Activated gamma-delta T cell treated with Interleukin-2 at 50 U/mL for 16 hours (primary cell): ENCODE data around the gene NR1H4.
"Not testable (repeated sequence)": the region's sequence is repeated elsewhere in the genome, so short reads cannot be mapped to it uniquely, and the experiment has no call there.

Experiments used
- DNase-seq: peaks from one replicate; pipeline ENCODE4 v3.0.0-alpha.2; 2020

The NR1H4 gene

GRCh38 chr12:100473716-100474150 lies at the start of gene NR1H4:
Gene NR1H4, plus strand, starts transcription at chr12:100473866. Its CDS starts 19,458 bp downstream, at chr12:100493324.
- DNase-seq, result no peak

DNA sequence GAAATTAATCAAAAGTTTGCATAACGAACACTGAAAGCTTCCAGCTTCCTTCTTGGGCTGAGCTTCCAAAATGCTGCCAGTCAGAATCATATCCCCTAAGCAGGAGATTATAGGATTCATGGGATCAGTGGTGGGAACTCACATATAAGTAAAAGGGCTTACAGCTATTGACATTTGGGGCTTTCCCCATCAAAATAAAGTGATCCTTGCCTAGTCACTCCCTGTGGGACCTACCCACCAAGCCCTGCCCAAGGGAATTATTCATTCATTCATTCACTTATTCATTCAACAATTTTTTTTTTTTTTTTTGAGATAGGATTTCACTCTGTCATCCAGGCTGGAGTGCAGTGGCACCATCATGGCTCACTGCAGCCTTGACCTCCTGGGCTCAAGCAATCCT lies 47.5 kb upstream of the NR1H4 start:
- DNase-seq, result no peak

- DNase-seq, result no peak
These were observed 46.6 kb upstream of the NR1H4 start for GRCh38 chr12:100427078-100427477.

DNA sequence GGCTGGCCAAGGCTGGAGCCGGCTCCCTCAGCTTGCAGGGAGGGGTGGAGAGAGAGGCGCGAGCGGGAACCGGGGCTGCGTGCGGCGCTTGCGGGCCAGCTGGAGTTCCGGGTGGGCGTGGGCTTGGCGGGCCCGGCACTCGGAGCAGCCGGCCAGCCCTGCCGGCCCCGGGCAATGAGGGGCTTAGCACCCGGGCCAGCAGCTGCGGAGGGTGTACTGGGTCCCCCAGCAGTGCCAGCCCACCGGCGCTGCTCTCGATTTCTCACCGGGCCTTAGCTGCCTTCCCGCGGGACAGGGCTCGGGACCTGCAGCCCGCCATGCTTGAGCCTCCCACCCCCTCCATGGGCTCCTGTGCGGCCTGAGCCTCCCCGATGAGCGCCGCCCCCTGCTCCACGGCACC lies 43.4 kb upstream of the NR1H4 start:
- DNase-seq, result not testable (repeated sequence)

DNA sequence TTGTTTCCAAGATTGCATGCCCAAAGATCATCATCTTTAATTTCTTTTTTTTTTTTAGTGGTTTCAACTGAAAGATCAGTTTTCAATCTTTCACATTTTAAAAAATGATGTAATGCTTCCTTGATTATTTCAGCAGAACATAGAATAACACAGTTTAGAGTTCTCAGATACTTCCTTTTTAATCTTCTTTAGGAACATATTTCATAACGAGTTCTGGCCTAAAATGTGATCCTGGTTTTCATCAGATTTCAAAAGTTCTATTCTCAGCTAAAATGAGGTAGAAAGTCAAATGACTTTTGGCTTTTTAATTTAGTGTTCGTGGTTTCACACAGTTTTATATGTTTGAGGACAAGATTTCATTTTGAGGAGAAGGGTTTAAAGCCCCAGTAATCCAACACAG lies 40.0 kb upstream of the NR1H4 start:
- DNase-seq, result no peak

GRCh38 chr12:100434177-100434576 lies 39.5 kb upstream of the NR1H4 start:
- no peak for DNase-seq

- DNase-seq, result no peak
These were observed 37.7 kb upstream of the NR1H4 start for GRCh38 chr12:100435957-100436356.

DNA sequence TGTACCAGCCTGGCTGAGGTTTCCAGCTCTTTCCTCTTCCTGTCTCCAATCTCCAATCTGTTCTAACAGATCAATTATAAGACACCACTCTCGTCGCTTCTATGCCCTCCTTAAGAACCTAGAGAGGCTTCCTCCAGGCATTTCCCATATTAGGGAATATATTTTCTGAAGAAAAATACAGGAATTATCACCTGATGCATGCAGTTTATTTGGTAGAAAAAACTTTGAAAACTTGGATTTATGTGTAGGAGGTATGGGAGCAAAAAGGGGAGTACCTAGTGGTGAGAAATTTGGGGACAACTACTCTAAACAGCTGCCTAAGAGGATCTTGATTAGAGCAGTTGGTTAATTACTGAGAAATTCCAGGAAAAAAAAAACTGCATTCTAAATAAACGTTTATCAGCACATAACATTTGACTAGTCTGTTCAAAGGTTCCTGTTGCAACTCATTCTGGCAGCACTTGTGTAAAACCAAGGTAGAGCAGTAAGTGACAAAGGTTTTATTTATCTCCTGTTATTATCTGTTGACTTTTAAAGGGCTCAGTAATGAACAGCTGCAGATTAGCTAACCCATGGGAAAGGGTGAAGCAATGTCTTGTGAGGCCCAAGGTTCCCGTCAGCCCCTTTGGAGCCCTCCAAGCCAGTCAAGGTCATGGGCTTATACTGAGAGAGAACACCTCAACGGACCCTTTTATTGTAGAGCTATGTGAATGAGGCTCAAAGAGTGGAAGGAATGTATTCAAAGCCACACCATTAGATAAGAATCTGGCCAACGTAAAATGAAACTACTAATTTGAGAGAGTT lies 36.4 kb upstream of the NR1H4 start:
- no peak for DNase-seq

DNA sequence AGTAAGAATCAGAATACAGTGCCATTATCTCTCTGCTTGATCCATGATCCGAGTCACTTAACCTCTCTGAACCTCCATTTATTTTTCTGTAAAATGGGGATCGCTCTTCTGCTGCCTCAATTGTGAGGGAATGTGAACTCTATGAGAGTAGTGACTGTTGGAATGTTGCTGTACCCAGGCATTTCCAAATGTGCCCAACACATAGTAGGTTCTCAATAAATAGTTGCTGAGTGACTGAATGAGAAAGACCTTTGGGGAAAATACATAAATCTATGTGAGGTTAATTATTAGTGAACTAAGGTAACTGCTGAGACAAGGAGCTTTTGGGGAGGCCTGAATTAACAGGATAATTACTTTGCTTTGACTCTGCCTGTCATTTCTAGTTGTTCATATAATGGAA lies 33.9 kb upstream of the NR1H4 start:
- no peak for DNase-seq

DNA sequence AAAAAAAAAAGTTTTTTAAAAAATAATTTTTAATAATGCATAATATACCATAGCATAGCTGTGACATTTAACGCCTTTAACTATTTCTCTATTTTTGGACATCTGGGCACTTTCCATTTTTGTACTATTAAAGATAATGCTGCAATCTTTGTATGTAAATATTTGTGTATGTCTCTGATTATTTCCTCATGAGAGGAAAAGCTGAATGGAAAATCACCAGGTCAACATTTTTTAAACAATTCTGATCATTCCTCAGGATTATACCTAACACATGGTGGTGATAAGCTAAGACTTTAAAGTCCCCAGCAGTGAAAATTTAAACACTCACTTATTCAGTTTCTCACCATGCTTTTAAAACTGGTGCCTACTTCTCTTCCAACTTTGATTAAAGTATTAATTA lies 31.3 kb upstream of the NR1H4 start:
- no peak for DNase-seq

DNA sequence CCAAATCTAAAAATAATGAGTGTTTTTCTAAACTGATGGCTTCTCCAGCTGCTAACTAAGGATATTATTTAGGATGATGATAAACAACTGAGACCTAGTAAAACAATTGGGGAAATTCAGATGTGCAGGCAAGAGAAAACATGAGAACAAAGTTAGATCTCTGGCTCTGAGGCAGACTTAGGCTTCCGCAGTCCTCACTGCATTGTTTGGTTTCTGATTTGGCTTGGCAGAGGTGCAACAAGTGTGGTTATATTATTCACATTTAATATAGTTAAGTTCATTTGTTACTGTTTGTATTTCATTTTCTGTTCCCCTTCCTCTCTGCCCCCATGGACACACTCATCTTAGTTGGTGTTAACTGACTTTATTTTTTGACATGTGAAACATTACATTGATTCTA lies 30.2 kb upstream of the NR1H4 start:
- no peak for DNase-seq

DNA sequence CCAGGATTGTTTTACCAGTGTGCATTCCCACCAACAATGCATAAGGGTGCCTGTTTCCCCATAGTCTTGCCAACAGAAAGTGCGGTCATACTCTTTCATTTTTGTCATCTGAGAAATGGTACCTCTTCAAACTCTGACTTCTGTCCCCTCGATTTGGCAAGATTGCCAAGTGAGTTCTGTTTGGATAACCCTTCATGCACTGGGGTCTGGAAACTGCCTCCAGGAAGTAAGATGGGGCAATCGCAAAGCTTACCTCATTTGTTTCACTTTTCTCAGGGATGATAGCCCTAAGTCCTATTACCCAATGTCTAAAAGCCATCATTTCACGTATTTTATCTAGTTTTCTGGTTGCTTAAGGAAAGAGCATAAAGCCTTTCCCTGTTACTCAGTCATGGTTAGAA lies 28.6 kb upstream of the NR1H4 start:
- no peak for DNase-seq

GRCh38 chr12:100447381-100447780 lies 26.3 kb upstream of the NR1H4 start:
- DNase-seq, result no peak

- DNase-seq, result no peak
These were observed 25.0 kb upstream of the NR1H4 start for GRCh38 chr12:100448656-100449055.

DNA sequence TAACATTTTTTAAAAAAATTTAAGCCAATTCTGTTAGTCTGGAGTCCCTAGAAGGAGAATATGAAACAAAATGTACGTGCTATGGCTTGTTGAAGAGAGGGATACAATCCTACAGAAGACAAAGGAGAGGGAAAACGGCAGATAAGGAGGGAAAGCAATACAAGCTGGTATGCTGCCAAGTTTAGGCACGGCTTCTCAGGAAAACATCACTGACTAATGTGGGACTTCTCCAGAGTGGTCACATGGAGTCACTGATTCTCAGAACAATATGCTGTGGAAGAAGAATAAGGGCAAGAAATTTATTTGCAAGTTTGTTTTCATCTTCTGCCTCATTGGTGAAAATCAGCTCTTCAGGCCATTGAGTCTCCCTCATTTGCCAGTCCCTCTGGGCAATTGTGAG lies 22.9 kb upstream of the NR1H4 start:
- no peak for DNase-seq

DNA sequence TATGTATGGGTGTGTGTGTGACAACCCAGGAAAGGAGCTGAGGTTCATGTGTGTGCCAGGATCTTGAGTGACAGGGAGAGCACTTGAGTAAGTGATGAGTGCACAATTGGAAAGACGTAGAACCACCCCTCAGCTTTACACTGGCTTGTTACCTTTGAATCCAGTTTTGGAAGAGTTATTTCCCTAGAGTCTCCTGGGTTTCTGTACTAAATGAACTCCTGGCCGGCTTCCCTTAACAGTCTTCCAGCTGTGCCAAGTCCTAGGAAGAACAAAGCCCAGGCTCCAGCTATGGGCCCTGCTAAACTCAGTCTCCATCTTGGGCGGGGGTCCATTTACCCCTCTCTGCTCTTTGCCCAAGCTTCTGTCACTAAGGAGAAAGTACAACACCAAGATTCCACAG lies 19.7 kb upstream of the NR1H4 start:
- no peak for DNase-seq

DNA sequence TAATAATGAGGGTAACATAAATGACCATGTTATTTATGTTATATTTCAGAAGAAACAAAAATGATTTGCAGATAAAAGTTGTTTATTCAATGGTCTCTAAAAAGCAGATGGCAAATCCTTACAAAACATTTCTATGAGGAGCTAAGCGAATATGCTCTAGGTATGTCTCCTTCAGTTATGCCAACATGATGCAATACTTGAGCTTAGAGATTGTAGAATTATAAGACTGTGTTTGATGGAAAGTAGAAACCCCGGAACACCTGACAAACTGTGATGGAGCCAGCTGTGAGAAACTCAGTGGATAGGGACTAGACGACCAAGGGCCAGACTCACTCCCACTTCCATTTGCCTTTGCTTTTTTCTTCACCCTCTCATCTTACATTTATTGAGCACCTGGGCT lies 17.8 kb upstream of the NR1H4 start:
- DNase-seq, result no peak

DNA sequence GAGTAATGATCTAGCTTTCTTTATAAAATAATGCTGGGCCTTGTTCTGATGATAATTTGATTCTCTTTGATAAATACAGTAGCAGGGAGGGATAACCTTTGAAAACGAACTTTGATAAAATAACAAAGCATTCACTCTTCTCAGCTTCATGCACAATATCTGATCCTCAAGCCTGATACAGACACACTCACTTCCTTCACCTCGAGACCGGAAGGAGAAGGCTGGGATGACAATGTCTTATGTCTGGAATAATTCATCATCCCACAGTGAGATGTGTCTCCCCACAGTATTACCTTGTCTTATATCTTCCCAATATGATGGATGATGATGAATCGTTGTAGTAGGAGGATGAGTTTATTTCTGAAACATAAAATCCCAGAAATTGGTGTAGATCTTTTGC lies 15.5 kb upstream of the NR1H4 start:
- DNase-seq, result no peak

GRCh38 chr12:100460702-100461101 lies 13.0 kb upstream of the NR1H4 start:
- no peak for DNase-seq

GRCh38 chr12:100461330-100461973 lies 12.2 kb upstream of the NR1H4 start:
- DNase-seq, result no peak

- DNase-seq, result no peak
These were observed 10.0 kb upstream of the NR1H4 start for GRCh38 chr12:100463661-100464060.

- no peak for DNase-seq
These were observed 9.1 kb upstream of the NR1H4 start for GRCh38 chr12:100464529-100464928.

DNA sequence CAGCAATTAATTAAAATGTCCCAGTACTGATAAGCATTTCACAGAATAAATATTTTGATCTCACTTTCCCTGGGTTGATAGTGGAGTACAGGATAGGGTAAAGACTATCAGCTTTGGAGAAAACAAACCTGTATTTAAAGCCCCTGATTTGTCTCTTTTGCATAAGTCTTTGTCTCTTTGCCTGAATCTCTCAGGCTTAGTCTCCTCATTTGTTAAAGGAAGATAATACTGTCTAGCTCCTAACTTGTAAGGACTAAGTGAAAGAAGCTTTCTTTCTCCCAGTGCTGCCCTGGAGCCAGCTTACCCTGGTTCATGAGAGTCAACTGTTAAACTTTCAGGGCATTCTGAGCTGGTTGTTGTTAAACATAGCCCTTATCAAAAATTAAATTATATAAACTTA lies 5.5 kb upstream of the NR1H4 start:
- no peak for DNase-seq

GRCh38 chr12:100472325-100472724 lies 1.3 kb upstream of the NR1H4 start:
- DNase-seq, result no peak
